K562 (cell line): ENCODE results near the gene EML2. TPM values are rescaled to one million over a fixed set of nuclear protein-coding genes. Genes with fewer than 3 reads are reported as not detected.

Experiments
- BRD4 ChIP-seq: fragments of 200-600 bp; sonication (generic); IDR thresholded peaks from 2 replicates; pipeline ENCODE4 v1.6.1; 2017; ENCODE audit warnings: inconsistent platforms
- COPS2 ChIP-seq: fragments of 450-650 bp; conservative IDR thresholded peaks from 2 replicates; pipeline ENCODE4 v1.6.1; 2016; ENCODE audit warnings: mild to moderate bottlenecking, moderate library complexity
- E2F4 ChIP-seq: sonication (generic); formaldehyde crosslinking; IDR thresholded peaks from 2 replicates; pipeline ENCODE4 v1.8.0; 2022; ENCODE audit warnings: mild to moderate bottlenecking, low read depth, missing genetic modification reagents
- HDAC1 ChIP-seq, 2 experiments: fragments of 450-650 bp; IDR thresholded peaks; 2 replicates each; pipeline ENCODE4 v1.6.1; 2016 to 2017; ENCODE audit warnings: inconsistent platforms in 1 of 2, mild to moderate bottlenecking in 1 of 2, moderate library complexity in 1 of 2
- HIVEP1 ChIP-seq: fragments of 250-450 bp; sonication (Bioruptor Pico); IDR thresholded peaks from 2 replicates; pipeline ENCODE4 v1.4.0; 2020; ENCODE audit warnings: mild to moderate bottlenecking
- HNRNPL ChIP-seq: fragments of 200-400 bp; formaldehyde crosslinking; IDR thresholded peaks from 2 replicates; pipeline ENCODE4 v1.6.1; 2017; ENCODE audit warnings: low read depth, mild to moderate bottlenecking, low read length
- KLF6 ChIP-seq: fragments of 250-450 bp; sonication (Bioruptor Pico); IDR thresholded peaks from 2 replicates; pipeline ENCODE4 v1.4.0; 2020; ENCODE audit warnings: mild to moderate bottlenecking, moderate library complexity, borderline replicate concordance
- MCM3 ChIP-seq: fragments of 450-650 bp; IDR thresholded peaks from 2 replicates; pipeline ENCODE4 v1.6.1; 2016
- MXI1 ChIP-seq: IDR thresholded peaks from 2 replicates; pipeline ENCODE4 v1.6.1; 2011; ENCODE audit warnings: low read depth, mild to moderate bottlenecking, improper control_type of control experiment, low read length
- MYNN ChIP-seq, 2 experiments: sonication (generic); formaldehyde crosslinking in 1 of 2; IDR thresholded peaks; 2 replicates each; pipeline versions ENCODE4 v1.5.0 to v1.6.1; 2016 to 2020; ENCODE audit warnings: antibody characterized with exemption in 1 of 2, missing genetic modification reagents in 1 of 2
- NFXL1 ChIP-seq: fragments of 450-650 bp; formaldehyde crosslinking; IDR thresholded peaks from 2 replicates; pipeline ENCODE4 v1.4.0; 2021; ENCODE audit warnings: mild to moderate bottlenecking
- PRDM10 ChIP-seq: fragments of 450-650 bp; IDR thresholded peaks from 2 replicates; pipeline ENCODE4 v1.6.1; 2018; ENCODE audit not compliant: partially characterized antibody
- RB1 ChIP-seq: fragments of 450-650 bp; IDR thresholded peaks from 2 replicates; pipeline ENCODE4 v1.6.1; 2017; ENCODE audit warnings: low read depth, mild to moderate bottlenecking
- SRF ChIP-seq, 2 experiments: fragments of 250-450, 450-650 bp in 1 of 2; sonication (Bioruptor Pico) in 1 of 2; sonication (generic) in 1 of 2; formaldehyde crosslinking; IDR thresholded peaks; 2 replicates each; pipeline versions ENCODE4 v1.5.0 to v1.5.1; 2020 to 2022; ENCODE audit warnings: mild to moderate bottlenecking in 1 of 2, missing genetic modification reagents in 1 of 2
- TAF7 ChIP-seq: fragments of 450-650 bp; IDR thresholded peaks from 2 replicates; pipeline ENCODE4 v1.6.1; 2016; ENCODE audit warnings: missing genetic modification characterization, missing compliant biosample characterization
- TGIF2 ChIP-seq: sonication (generic); formaldehyde crosslinking; IDR thresholded peaks from 2 replicates; pipeline ENCODE4 v1.8.1; 2022; ENCODE audit warnings: mild to moderate bottlenecking, missing genetic modification reagents, moderate library complexity
- ZNF274 ChIP-seq: IDR thresholded peaks from 2 replicates; pipeline ENCODE4 v1.6.1; 2011; ENCODE audit warnings: low read depth, mild to moderate bottlenecking, low read length, moderate library complexity, borderline replicate concordance
- polyA plus RNA-seq, 8 experiments: library from polyadenylated mRNA; depleted of rRNA in 4 of 8; stranded (reverse) in 5 of 8; unstranded in 3 of 8; fragments of >200 nt; fragmentation: Nextera tagmentation in 2 of 8; fragmentation: Illumina TruSeq in 1 of 8; extraction: Ambion mirVana in 2 of 8; extraction: Trizol in 1 of 8; gene quantifications; 2 replicates each; pipeline versions ENCODE4 v1.2.1 to v1.2.3, GENCODE V29; 2011 to 2014; ENCODE audit warnings: inconsistent platforms in 1 of 8, missing spikeins in 1 of 8
- total RNA-seq, 7 experiments: library from RNA; depleted of rRNA in 6 of 7; stranded (reverse); fragments of >200 nt in 6 of 7; fragmentation: Illumina TruSeq in 2 of 7; extraction: Trizol in 2 of 7; gene quantifications; 2 replicates each; pipeline versions ENCODE4 v1.2.1 to v1.2.3, GENCODE V29; 2011 to 2021; ENCODE audit warnings: low replicate concordance in 1 of 7
- TF ChIP-seq, protein P1 (sequence below), 3 experiments: fragments of 200-800 bp in 1 of 3; sonication (Bioruptor generic) in 1 of 3; sonication (generic) in 1 of 3; formaldehyde crosslinking in 1 of 3; IDR thresholded peaks; 2 replicates each; pipeline versions ENCODE4 v1.6.1 to v1.8.0; 2016 to 2022; ENCODE audit warnings: mild to moderate bottlenecking in 2 of 3, missing compliant biosample characterization in 2 of 3, missing genetic modification characterization in 2 of 3, missing genetic modification reagents in 1 of 3
- TF ChIP-seq, protein P2 (sequence below): fragments of 450-650 bp; formaldehyde crosslinking; conservative IDR thresholded peaks from 2 replicates; pipeline ENCODE4 v1.4.0; 2022; ENCODE audit warnings: mild to moderate bottlenecking, missing genetic modification characterization

EML2 gene
- total and polyA plus RNA-seq, 9 of the 15 experiments (the other 6 are each of a cell fraction or from before 2014, with no cell fraction given), result 2.6 to 69.6 (median 24.8) TPM

GRCh38 chr19:45645068-45645630 is 6.0 kb upstream of the EML2 start (continued):
- TF ChIP-seq MCM3 (no peak), ZNF274 (no peak), HNRNPL (no peak), COPS2 (no peak), KLF6 (CRISPR knock-in tag) (no peak), HIVEP1 (no peak), MXI1 (no peak), TGIF2 (CRISPR knock-in tag) (no peak), PRDM10 (no peak), HDAC1 (IDR thresholded peaks at IDR 0.05) (peak in 1 of 2 experiments; percentile 20; a peak in 1 of 4 replicates), NFXL1 (CRISPR knock-in tag) (no peak), TAF7 (tag) (no peak), E2F4 (no peak), MYNN (IDR thresholded peaks at IDR 0.05) (no peak), MYNN (CRISPR knock-in tag; IDR thresholded peaks at IDR 0.05) (no peak), BRD4 (no peak), SRF (CRISPR knock-in tag; IDR thresholded peaks at IDR 0.05) (no peak), RB1 (peak; percentile 12; the same call in 1 of the 2 replicates)
- TF ChIP-seq, protein P1, sequence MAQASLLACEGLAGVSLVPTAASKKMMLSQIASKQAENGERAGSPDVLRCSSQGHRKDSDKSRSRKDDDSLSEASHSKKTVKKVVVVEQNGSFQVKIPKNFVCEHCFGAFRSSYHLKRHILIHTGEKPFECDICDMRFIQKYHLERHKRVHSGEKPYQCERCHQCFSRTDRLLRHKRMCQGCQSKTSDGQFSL (CRISPR knock-in tag; IDR thresholded peaks at IDR 0.05), result 0 out of 2 replicates have a peak, but pooled peaks have one; percentile 46
- TF ChIP-seq, protein P1 (tag; IDR thresholded peaks at IDR 0.05), result no peak
- TF ChIP-seq, protein P2, sequence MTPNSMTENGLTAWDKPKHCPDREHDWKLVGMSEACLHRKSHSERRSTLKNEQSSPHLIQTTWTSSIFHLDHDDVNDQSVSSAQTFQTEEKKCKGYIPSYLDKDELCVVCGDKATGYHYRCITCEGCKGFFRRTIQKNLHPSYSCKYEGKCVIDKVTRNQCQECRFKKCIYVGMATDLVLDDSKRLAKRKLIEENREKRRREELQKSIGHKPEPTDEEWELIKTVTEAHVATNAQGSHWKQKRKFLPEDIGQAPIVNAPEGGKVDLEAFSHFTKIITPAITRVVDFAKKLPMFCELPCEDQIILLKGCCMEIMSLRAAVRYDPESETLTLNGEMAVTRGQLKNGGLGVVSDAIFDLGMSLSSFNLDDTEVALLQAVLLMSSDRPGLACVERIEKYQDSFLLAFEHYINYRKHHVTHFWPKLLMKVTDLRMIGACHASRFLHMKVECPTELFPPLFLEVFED (CRISPR knock-in tag), result no peak
